Measurements from ENCODE around the gene PRR15L.

The PRR15L gene

DNA sequence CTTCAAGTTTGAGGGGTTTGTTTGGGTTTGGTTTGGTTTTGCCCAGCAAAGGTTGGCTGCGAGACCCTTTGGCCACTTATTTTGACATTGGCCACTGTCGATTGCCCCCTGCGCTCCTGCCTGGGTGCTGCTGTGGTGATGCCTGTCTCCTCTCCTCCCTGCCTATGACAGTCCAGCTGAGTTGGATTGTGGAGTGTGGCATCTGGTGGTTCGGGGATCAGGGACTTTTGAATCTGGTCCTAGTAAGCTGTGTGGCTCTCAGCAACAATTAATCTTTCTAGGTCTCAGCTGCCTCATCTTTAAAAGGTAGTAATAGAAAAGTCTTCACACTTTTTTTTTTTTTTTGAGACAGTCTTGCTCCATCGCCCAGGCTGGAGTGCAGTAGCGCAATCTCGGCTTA, 40.4 kb upstream of the PRR15L start:
- Histone ChIP-seq H3K4me1 (ENCODE audit: insufficient read depth, poor library complexity, severe bottlenecking) (peaks cover 10% of the 10 kb centered on the region), H3K27ac (ENCODE audit: poor library complexity, severe bottlenecking) (no peak overlapping the region), H3K9me3 (ENCODE audit: severe bottlenecking) (no peaks in the 10 kb centered on the region), H3K36me3 (ENCODE audit: low read depth) (no peaks in the 10 kb centered on the region), H3K4me3 (ENCODE audit: severe bottlenecking) (no peak overlapping the region), H3K27me3 (ENCODE audit: insufficient read depth, poor library complexity, severe bottlenecking) (no peaks in the 10 kb centered on the region)
- TF ChIP-seq, protein P1, sequence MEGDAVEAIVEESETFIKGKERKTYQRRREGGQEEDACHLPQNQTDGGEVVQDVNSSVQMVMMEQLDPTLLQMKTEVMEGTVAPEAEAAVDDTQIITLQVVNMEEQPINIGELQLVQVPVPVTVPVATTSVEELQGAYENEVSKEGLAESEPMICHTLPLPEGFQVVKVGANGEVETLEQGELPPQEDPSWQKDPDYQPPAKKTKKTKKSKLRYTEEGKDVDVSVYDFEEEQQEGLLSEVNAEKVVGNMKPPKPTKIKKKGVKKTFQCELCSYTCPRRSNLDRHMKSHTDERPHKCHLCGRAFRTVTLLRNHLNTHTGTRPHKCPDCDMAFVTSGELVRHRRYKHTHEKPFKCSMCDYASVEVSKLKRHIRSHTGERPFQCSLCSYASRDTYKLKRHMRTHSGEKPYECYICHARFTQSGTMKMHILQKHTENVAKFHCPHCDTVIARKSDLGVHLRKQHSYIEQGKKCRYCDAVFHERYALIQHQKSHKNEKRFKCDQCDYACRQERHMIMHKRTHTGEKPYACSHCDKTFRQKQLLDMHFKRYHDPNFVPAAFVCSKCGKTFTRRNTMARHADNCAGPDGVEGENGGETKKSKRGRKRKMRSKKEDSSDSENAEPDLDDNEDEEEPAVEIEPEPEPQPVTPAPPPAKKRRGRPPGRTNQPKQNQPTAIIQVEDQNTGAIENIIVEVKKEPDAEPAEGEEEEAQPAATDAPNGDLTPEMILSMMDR (IDR thresholded peaks at IDR 0.05; ENCODE audit: poor library complexity, severe bottlenecking), result no peak
- DNase-seq (ENCODE audit: low spot score) (no peak), ATAC-seq (ENCODE audit: low read depth) (no peak)

DNA sequence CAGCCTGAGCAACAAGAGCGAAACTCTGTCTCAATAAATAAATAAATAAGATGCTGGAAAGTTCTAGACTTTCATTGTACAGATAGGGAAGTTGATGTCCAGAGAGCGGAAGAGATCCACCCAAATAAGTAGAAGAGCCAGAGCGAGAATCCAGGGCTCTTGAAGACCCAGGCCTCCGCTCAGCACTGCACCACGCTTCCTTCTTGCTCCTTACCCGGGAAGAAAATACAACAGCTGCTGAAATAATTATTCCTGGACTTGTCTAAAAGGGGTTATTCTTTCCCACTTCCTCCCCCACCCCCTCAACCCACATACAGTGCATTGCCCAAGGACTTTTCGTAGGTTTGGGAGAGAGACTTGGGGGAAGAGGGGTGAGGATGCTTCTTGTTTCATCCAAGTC, 39.9 kb upstream of the PRR15L start:
- ATAC-seq (ENCODE audit: low read depth) (no peak), DNase-seq (ENCODE audit: low spot score) (no peak)
- H3K27ac ChIP-seq (ENCODE audit: poor library complexity, severe bottlenecking), result no peak overlapping the region
- no peak overlapping the region for H3K4me3 ChIP-seq (ENCODE audit: severe bottlenecking)
- H3K27me3 ChIP-seq (ENCODE audit: insufficient read depth, poor library complexity, severe bottlenecking), result no peaks in the 10 kb centered on the region
- no peaks in the 10 kb centered on the region for H3K36me3 ChIP-seq (ENCODE audit: low read depth)
- peaks cover 6% of the 10 kb centered on the region for H3K4me1 ChIP-seq (ENCODE audit: insufficient read depth, poor library complexity, severe bottlenecking)
- no peaks in the 10 kb centered on the region for H3K9me3 ChIP-seq (ENCODE audit: severe bottlenecking)
- TF ChIP-seq, protein P1 (IDR thresholded peaks at IDR 0.05; ENCODE audit: poor library complexity, severe bottlenecking), result no peak

DNA sequence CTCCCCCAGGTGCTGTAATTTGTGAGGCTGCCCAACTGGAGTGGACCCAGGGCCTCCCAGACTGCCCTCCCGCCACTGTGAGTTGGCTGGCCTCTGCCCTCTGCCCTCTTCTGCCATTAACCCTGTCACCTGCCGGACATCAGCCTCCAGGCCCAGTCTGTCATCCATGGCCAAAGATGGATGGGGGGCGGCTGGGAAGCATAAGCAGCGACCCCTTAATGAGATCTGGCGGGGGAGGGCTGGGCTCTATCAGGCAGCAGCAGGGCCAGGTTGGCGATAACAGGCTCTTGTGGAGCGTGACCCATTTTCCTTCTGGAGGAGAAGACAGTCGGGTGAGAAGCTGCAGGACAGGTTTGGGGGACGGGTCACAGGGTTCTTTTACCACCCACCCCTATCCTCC, 38.5 kb upstream of the PRR15L start:
- DNase-seq (ENCODE audit: low spot score) (no peak), ATAC-seq (ENCODE audit: low read depth) (no peak)
- TF ChIP-seq, protein P1 (IDR thresholded peaks at IDR 0.05; ENCODE audit: poor library complexity, severe bottlenecking), result no peak
- no peaks in the 10 kb centered on the region for H3K4me1 ChIP-seq (ENCODE audit: insufficient read depth, poor library complexity, severe bottlenecking)
- no peak overlapping the region for H3K27ac ChIP-seq (ENCODE audit: poor library complexity, severe bottlenecking)
- H3K27me3 ChIP-seq (ENCODE audit: insufficient read depth, poor library complexity, severe bottlenecking), result no peaks in the 10 kb centered on the region
- no peaks in the 10 kb centered on the region for H3K9me3 ChIP-seq (ENCODE audit: severe bottlenecking)
- no peaks in the 10 kb centered on the region for H3K36me3 ChIP-seq (ENCODE audit: low read depth)
- no peak overlapping the region for H3K4me3 ChIP-seq (ENCODE audit: severe bottlenecking)

- DNase-seq (ENCODE audit: low spot score) (no peak), ATAC-seq (ENCODE audit: low read depth) (no peak)
- Histone ChIP-seq H3K27me3 (ENCODE audit: insufficient read depth, poor library complexity, severe bottlenecking) (no peaks in the 10 kb centered on the region), H3K9me3 (ENCODE audit: severe bottlenecking) (no peaks in the 10 kb centered on the region), H3K4me1 (ENCODE audit: insufficient read depth, poor library complexity, severe bottlenecking) (no peaks in the 10 kb centered on the region), H3K4me3 (ENCODE audit: severe bottlenecking) (no peak overlapping the region), H3K27ac (ENCODE audit: poor library complexity, severe bottlenecking) (no peak overlapping the region), H3K36me3 (ENCODE audit: low read depth) (no peaks in the 10 kb centered on the region)
- TF ChIP-seq, protein P1 (IDR thresholded peaks at IDR 0.05; ENCODE audit: poor library complexity, severe bottlenecking), result no peak
Measured at GRCh38 chr17:47995241-47995935, 37.7 kb upstream of the PRR15L start.

DNA sequence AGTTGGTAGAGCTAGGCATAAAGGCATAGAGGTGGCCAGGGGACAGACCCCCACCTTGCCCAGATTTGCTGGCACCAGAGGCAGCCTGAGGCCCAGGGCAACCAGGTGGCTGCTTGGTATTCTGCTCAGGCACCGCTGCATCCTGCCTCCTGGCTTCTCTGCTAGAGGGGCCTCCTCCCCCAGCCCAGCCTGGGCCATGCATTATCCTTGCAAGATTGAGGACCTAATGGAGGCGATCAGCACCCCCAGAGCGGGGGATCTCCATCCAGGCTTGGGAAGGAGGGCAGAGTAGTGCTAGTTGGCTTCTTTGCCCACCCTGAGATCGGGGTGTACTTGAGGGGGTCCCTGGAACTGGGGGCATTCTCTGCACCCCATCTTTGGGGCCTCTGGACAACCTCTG, 37.0 kb upstream of the PRR15L start:
- no peaks in the 10 kb centered on the region for H3K27me3 ChIP-seq (ENCODE audit: insufficient read depth, poor library complexity, severe bottlenecking)
- no peaks in the 10 kb centered on the region for H3K36me3 ChIP-seq (ENCODE audit: low read depth)
- no peak for DNase-seq (ENCODE audit: low spot score)
- no peak overlapping the region for H3K4me3 ChIP-seq (ENCODE audit: severe bottlenecking)
- TF ChIP-seq, protein P1 (IDR thresholded peaks at IDR 0.05; ENCODE audit: poor library complexity, severe bottlenecking), result no peak
- H3K4me1 ChIP-seq (ENCODE audit: insufficient read depth, poor library complexity, severe bottlenecking), result no peaks in the 10 kb centered on the region
- ATAC-seq (ENCODE audit: low read depth), result no peak
- no peak overlapping the region for H3K27ac ChIP-seq (ENCODE audit: poor library complexity, severe bottlenecking)
- H3K9me3 ChIP-seq (ENCODE audit: severe bottlenecking), result no peaks in the 10 kb centered on the region
